ENCODE results near the gene GSTT2. TPM values are rescaled to one million over a fixed set of nuclear protein-coding genes. Genes with fewer than 3 reads are reported as not detected.
"Not testable (repeated sequence)": the region's sequence is repeated elsewhere in the genome, so short reads cannot be mapped to it uniquely, and the experiment has no call there.

The GSTT2 gene
- total RNA-seq, 1 donor from 2014 or later, result 0.29 TPM

DNA sequence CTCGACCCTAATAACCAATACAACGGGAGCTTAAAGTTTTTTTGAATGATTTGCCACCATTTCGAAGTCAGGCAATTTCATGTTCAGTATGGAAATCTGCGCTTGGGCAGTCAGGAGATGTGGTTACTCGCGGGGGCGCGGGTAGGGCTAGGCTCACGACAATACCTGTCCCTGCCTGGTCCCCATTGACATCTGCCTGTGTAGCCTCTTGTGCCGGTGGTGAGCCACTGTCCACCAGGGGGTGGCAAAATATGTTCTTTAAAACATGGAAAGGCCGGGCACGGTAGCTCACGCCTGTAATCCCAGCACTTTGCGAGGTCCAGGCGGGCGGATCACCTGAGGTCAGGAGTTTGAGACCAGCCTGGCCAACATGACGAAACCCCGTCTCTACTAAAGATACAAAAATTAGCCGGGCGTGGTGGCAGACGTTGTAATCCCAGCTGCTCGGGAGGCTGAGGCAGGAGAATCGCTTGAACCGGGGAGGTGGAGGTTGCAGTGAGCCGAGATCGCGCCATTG lies 5.0 kb upstream of the GSTT2 start:
- not testable (repeated sequence) for H3K4me1 Mint-ChIP-seq; H3K4me3 Mint-ChIP-seq; H3K9me3 Mint-ChIP-seq; H3K27ac Mint-ChIP-seq; H3K27me3 Mint-ChIP-seq (ENCODE audit: low read depth); H3K36me3 Mint-ChIP-seq
- peak in 1 of 2 experiments; percentile 26 for DNase-seq (ENCODE audit: low spot score in 2 of 2, unreplicated experiment in 2 of 2)

DNA sequence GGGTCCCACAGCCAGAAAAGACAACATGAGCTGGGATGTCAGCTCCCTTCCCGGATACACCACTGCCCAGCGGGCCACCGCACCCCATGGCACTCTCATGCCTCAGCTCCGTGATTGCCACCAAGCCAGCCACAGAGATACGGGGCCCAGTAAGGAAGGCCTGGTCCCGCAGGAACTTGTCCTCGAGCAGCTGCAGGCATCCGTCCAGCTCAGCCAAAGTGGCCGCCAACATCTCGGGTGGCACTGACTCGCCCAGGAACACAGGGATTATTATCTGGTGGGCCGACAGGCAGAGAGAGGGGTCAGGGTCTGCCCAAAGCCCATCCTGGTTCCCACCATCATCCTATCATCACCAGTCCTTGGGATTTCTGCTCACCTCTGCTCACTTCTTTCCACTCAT lies 2.6 kb upstream of the GSTT2 start:
- H3K27ac Mint-ChIP-seq; DNase-seq (ENCODE audit: low spot score in 2 of 2, unreplicated experiment in 2 of 2); H3K4me1 Mint-ChIP-seq; H3K9me3 Mint-ChIP-seq; H3K4me3 Mint-ChIP-seq; H3K27me3 Mint-ChIP-seq (ENCODE audit: low read depth); H3K36me3 Mint-ChIP-seq: not testable (repeated sequence)

DNA sequence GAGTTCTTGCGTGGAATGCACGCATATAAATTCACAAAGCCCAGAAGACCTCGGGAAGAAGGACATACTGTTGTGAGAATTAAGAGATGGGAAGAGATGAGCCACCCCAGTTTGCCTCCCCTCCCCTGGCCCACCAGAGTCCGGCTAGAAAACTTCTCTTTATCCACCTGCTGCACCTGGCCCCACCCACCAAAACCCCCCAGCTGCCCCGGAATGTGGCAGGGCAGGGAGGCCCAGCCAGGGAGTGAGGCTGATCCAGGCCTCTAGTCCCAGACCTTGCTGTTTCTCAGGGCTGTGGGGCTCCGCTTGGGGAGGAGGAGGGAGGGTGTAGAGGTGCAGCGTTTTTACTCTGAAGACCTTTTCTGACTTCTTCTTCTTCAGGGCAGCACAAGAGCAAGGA lies 633 bp downstream of the GSTT2 start:
- H3K36me3 Mint-ChIP-seq; H3K27ac Mint-ChIP-seq; DNase-seq (ENCODE audit: low spot score in 2 of 2, unreplicated experiment in 2 of 2); H3K9me3 Mint-ChIP-seq; H3K4me1 Mint-ChIP-seq; H3K4me3 Mint-ChIP-seq; H3K27me3 Mint-ChIP-seq (ENCODE audit: low read depth): not testable (repeated sequence)

DNA sequence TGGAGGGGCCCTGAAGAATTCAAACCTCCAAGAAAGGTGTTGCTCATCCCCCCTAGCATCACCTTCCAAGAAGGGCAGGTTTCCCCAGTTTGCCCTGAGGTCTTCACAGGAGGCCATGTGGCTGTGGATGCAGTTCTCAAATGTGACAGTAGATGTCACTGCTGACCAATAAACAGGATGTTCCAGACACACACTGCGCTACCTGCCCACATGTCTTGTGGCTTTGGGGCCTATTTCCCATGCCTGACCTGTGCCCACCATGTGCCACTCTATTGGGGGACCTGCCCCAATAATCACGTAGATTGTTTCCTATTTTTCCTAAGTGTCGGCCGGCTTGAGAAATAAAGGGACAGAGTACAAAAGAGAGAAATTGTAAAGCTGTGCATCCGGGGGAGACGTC lies 4.5 kb downstream of the GSTT2 start:
- no peaks in the 10 kb centered on the region for H3K9me3 Mint-ChIP-seq
- no peak overlapping the region for H3K4me3 Mint-ChIP-seq
- H3K27ac Mint-ChIP-seq, result no peak overlapping the region

DNA sequence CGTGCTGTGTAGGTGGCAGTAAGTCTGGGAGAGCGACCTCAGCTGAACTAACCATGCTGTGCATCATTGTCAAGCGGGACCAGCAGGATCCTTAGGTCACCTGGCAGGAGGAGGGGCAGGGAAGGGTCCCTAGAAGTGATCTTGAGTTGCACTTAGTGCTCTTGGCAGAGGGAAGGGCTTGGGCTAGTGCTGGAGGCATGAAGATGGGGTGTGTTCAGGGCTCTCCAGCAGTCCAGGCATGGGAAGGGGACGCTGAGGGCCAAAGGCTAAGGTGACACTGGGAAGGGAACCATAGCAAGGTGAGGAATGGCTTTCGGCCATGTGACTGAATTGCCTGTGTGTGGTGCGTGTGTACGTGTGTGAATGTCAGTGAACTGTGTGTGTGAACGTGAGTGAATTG lies 6.2 kb downstream of the GSTT2 start:
- not testable (repeated sequence) for H3K4me1 Mint-ChIP-seq; H3K36me3 Mint-ChIP-seq; H3K27me3 Mint-ChIP-seq (ENCODE audit: low read depth); H3K4me3 Mint-ChIP-seq; H3K27ac Mint-ChIP-seq; H3K9me3 Mint-ChIP-seq; DNase-seq (ENCODE audit: low spot score in 2 of 2, unreplicated experiment in 2 of 2)

More for the DNA sequence above, 4.5 kb downstream of the GSTT2 start:
- TF ChIP-seq, protein P1, sequence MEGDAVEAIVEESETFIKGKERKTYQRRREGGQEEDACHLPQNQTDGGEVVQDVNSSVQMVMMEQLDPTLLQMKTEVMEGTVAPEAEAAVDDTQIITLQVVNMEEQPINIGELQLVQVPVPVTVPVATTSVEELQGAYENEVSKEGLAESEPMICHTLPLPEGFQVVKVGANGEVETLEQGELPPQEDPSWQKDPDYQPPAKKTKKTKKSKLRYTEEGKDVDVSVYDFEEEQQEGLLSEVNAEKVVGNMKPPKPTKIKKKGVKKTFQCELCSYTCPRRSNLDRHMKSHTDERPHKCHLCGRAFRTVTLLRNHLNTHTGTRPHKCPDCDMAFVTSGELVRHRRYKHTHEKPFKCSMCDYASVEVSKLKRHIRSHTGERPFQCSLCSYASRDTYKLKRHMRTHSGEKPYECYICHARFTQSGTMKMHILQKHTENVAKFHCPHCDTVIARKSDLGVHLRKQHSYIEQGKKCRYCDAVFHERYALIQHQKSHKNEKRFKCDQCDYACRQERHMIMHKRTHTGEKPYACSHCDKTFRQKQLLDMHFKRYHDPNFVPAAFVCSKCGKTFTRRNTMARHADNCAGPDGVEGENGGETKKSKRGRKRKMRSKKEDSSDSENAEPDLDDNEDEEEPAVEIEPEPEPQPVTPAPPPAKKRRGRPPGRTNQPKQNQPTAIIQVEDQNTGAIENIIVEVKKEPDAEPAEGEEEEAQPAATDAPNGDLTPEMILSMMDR (IDR thresholded peaks at IDR 0.05; ENCODE audit: unreplicated experiment), result no peak
- no peaks in the 10 kb centered on the region for H3K36me3 Mint-ChIP-seq
- DNase-seq (ENCODE audit: low spot score in 2 of 2, unreplicated experiment in 2 of 2), result no peak
- no peaks in the 10 kb centered on the region for H3K4me1 Mint-ChIP-seq
- H3K27me3 Mint-ChIP-seq (ENCODE audit: low read depth), result no peaks in the 10 kb centered on the region

DNA sequence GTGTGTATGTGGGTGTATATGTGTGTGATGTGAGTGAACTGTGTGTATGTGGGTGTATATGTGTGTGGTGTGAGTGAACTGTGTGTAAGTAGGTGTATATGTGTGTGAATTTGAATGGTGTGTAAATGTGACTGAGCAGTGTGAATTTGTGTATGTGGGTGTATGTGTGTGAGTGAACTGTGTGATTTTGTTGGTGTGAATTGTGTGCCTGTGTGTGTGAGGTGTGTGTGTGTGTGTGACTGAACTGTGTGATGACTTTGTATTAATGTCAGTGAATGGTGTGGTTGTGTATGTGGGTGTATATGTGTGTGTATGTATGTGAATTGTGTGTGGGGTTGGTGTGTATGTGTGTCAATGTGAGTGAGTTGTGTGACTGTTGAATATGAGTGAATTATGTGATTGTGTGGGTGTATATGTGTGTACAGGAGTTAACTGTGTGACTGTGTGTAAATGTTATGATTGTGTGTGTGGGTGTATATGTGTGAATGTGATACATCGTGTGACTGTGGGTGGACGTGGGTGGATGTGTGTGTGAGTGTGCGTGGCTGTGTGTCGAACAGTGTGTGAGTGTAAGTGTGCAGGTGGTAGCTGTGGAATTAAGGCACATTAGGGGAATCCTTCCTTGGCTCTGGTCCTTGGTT lies 6.7 kb downstream of the GSTT2 start:
- DNase-seq (ENCODE audit: low spot score in 2 of 2, unreplicated experiment in 2 of 2); H3K4me3 Mint-ChIP-seq; H3K4me1 Mint-ChIP-seq; H3K36me3 Mint-ChIP-seq; H3K27me3 Mint-ChIP-seq (ENCODE audit: low read depth); H3K9me3 Mint-ChIP-seq; H3K27ac Mint-ChIP-seq: not testable (repeated sequence)

DNA sequence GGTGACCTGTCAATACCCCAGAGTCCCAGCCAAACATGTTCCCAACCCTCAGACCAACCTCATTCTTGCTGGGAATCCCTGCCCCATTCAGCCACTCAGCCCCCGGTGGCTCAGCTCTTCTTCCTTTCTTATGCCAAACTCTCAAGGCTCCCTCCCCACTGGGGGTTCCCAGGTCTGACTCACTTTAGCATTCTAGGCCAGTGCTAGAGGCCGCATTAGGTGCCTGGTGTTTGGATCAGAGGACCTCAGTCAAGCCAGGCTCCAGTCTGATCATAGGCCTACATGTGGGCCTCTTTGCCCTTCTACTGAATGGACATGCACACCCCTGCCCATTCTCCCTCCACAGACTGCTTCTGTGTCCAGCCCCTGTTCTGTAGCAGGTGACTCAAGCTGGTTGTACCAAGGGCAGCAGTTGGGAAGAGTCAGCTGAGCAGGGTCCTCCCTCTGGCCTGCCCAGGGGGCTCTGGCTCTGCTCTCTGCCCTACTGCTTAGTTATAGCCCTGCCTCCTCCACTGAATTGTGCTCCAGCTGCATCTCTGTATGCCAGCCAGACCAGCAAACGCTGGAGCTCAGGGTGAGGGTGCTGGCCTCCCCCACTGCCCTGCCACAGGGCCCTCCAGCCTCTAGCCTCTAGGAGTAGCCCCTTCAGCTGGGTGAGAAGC lies 9.8 kb downstream of the GSTT2 start:
- not testable (repeated sequence) for H3K27me3 Mint-ChIP-seq (ENCODE audit: low read depth); DNase-seq (ENCODE audit: low spot score in 2 of 2, unreplicated experiment in 2 of 2); H3K9me3 Mint-ChIP-seq; H3K4me3 Mint-ChIP-seq; H3K4me1 Mint-ChIP-seq; H3K36me3 Mint-ChIP-seq; H3K27ac Mint-ChIP-seq

DNA sequence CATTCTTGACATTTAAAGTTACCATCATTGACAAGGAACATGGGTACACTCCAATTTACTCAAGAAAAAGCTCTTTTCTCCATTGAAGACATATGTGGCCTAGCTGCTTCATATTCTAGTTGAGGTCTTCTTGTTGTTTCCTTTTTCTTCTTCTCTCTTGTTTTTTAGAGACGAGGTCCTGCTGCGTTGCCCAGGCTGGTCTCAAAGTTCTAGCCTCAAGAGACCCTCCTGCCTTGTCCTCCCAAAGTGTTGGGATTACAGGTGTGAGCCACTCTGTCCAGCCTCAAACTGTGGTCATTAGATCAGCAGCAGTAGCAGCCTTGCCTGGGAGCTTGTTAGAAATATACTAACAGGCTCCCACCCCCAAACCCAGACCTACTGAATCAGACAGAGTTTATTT lies 13.1 kb downstream of the GSTT2 start:
- not testable (repeated sequence) for H3K9me3 Mint-ChIP-seq; H3K4me1 Mint-ChIP-seq; H3K27me3 Mint-ChIP-seq (ENCODE audit: low read depth); H3K27ac Mint-ChIP-seq; H3K36me3 Mint-ChIP-seq; H3K4me3 Mint-ChIP-seq; DNase-seq (ENCODE audit: low spot score in 2 of 2, unreplicated experiment in 2 of 2)

DNA sequence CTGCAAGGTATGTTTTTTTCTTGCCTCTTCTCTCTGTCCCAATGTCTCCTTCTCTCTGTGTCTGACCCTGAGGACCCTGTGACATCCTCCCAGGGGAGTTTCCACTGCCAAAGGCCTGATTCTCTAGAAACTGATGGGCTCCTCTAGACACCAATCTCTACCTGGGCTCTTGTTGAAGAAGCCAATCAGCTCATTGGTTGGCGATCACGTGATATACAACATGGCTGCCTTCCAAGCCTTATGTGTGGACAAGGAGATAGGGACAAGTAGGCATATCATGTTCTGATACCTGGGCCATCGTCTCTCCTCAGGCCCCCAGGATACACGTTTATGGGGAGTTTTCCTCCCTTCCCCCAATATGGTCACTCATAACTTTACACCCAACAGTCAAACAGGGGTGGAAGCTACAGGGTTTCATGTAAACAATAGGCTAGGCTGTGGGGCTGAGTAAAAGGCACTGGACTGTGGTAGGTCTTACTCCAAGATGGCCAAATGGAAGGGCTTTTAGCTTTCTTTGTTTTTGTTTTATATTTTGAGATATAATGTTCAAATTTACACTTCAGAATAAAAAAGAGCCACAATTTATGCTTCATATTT lies 13.7 kb downstream of the GSTT2 start:
- not testable (repeated sequence) for H3K4me1 Mint-ChIP-seq

More for the DNA sequence above, 13.7 kb downstream of the GSTT2 start:
- not testable (repeated sequence) for H3K27ac Mint-ChIP-seq; H3K36me3 Mint-ChIP-seq; H3K4me3 Mint-ChIP-seq; H3K9me3 Mint-ChIP-seq; DNase-seq (ENCODE audit: low spot score in 2 of 2, unreplicated experiment in 2 of 2); H3K27me3 Mint-ChIP-seq (ENCODE audit: low read depth)
